Colonic mucosa (tissue), 4 donors: ENCODE results near the gene TMEM143. TPM values are rescaled to one million over a fixed set of nuclear protein-coding genes. Genes with fewer than 3 reads are reported as not detected.

Experiments used
- DNase-seq: peaks from one replicate; pipeline ENCODE4 v3.0.0-alpha.2; 2020
- H3K27ac ChIP-seq: fragments of 200-600 bp; one replicate; pipeline ENCODE4 v1.8.0; 2021
- H3K27me3 ChIP-seq: fragments of 200-600 bp; one replicate; pipeline ENCODE4 v1.8.0; 2021
- H3K36me3 ChIP-seq: fragments of 200-600 bp; one replicate; pipeline ENCODE4 v1.8.0; 2021
- H3K4me1 ChIP-seq: fragments of 200-600 bp; one replicate; pipeline ENCODE4 v1.8.0; 2021; ENCODE audit warnings: mild to moderate bottlenecking
- H3K4me3 ChIP-seq: fragments of 200-600 bp; one replicate; pipeline ENCODE4 v1.8.0; 2021
- H3K9ac ChIP-seq, 2 donors: one replicate each; pipeline ENCODE4 v1.7.0; 2013; ENCODE audit warnings: control low read depth in 2 of 2, low read depth in 2 of 2, low read length in 2 of 2
- H3K9me3 ChIP-seq: fragments of 200-600 bp; one replicate; pipeline ENCODE4 v1.8.0; 2021
- CTCF ChIP-seq: fragments of 200-600 bp; IDR thresholded peaks from one replicate; pipeline ENCODE4 v1.8.0; 2022; ENCODE audit warnings: antibody characterized with exemption, mild to moderate bottlenecking
- intact Hi-C: fragments of 100-400 bp; cut with DNase I; formaldehyde crosslinking; loops from one replicate; pipeline ENCODE4 v1.14.1; 2022
- total RNA-seq, 2 donors: library from RNA; stranded (reverse); fragmentation: NEBNext Ultra II Directional in 1 of 2; extraction: Animal tissue kit (Norgen Biotek cat#: 25700) in 1 of 2; gene quantifications; one replicate each; pipeline ENCODE4 v1.2.1, GENCODE V29; 2021
- donor health status: healthy.
- donor health status: DM: no; HTN: no; CAD: no.
- donor health status: DM: no; HTN: no; CAD: no.

Gene TMEM143
- total RNA-seq, 2 donors from 2014 or later, result 8.9 to 18.2 TPM

- peaks cover 10% of the 10 kb centered on the region for H3K4me1 ChIP-seq
- H3K36me3 ChIP-seq, result no peaks in the 10 kb centered on the region
- H3K27me3 ChIP-seq, result no peaks in the 10 kb centered on the region
- no peak for TF ChIP-seq CTCF
- peak; percentile 88 for DNase-seq
- peak overlapping the region; percentile 85 for H3K27ac ChIP-seq
- intact Hi-C loops, result no loop called here
- peak overlapping the region; percentile 72 to 73 for H3K9ac ChIP-seq
- no peaks in the 10 kb centered on the region for H3K9me3 ChIP-seq
- H3K4me3 ChIP-seq, result peak overlapping the region; percentile 41
Measured at GRCh38 chr19:48330012-48330681, 33.6 kb downstream of the TMEM143 start.

- peak overlapping the region; percentile 41 for H3K4me3 ChIP-seq
- intact Hi-C loops, result loop anchor here (10.0 kb wide), 1 partner anchor 285 kb away; the partner anchor contains the start of genes FAM83E, RPL18 and SPHK2
- no peak for TF ChIP-seq CTCF
- no peak for DNase-seq
- no peak overlapping the region for H3K9ac ChIP-seq
- peak overlapping the region; percentile 85 for H3K27ac ChIP-seq
- H3K36me3 ChIP-seq, result no peaks in the 10 kb centered on the region
- H3K9me3 ChIP-seq, result no peaks in the 10 kb centered on the region
- peaks cover 10% of the 10 kb centered on the region for H3K4me1 ChIP-seq
- no peaks in the 10 kb centered on the region for H3K27me3 ChIP-seq
Measured at GRCh38 chr19:48329167-48329891, 34.4 kb downstream of the TMEM143 start.

- intact Hi-C loops, result loop anchor here (10.0 kb wide), 1 partner anchor 289 kb away; the partner anchor contains the start of genes FAM83E, RPL18 and SPHK2
- no peak for TF ChIP-seq CTCF
- peak; percentile 76 for DNase-seq
- H3K4me1 ChIP-seq, result peaks cover 4% of the 10 kb centered on the region
- no peaks in the 10 kb centered on the region for H3K36me3 ChIP-seq
- peak within 1 kb of the TSS; percentile 72 to 79 for H3K9ac ChIP-seq
- peak within 1 kb of the TSS; percentile 30 for H3K4me3 ChIP-seq
- H3K27ac ChIP-seq, result peak within 1 kb of the TSS; percentile 81
- no peaks in the 10 kb centered on the region for H3K9me3 ChIP-seq
- H3K27me3 ChIP-seq, result no peaks in the 10 kb centered on the region
Measured at GRCh38 chr19:48325265-48325910, 38.4 kb downstream of the TMEM143 start, which contains the start of gene EMP3. EMP3 (plus strand) TSS chr19:48325552; CDS start chr19:48326845, 1,293 bp downstream.

- H3K9me3 ChIP-seq, result no peaks in the 10 kb centered on the region
- peak overlapping the region; percentile 93 to 98 for H3K9ac ChIP-seq
- intact Hi-C loops, result loop anchor here (10.0 kb wide), 1 partner anchor 293 kb away; the partner anchor contains the start of genes FAM83E, RPL18 and SPHK2
- peak overlapping the region; percentile 44 for H3K4me3 ChIP-seq
- peak; percentile 99 for DNase-seq
- H3K36me3 ChIP-seq, result no peaks in the 10 kb centered on the region
- peaks cover 7% of the 10 kb centered on the region for H3K4me1 ChIP-seq
- H3K27ac ChIP-seq, result peak overlapping the region; percentile 95
- no peak for TF ChIP-seq CTCF
- H3K27me3 ChIP-seq, result no peaks in the 10 kb centered on the region
Measured at GRCh38 chr19:48321622-48322591, 41.8 kb downstream of the TMEM143 start.
